HCT116 (cell line): ENCODE measurements around the gene HPN.
"Not testable (repeated sequence)": the region's sequence is repeated elsewhere in the genome, so short reads cannot be mapped to it uniquely, and the experiment has no call there.

Source experiments
- ATF3 ChIP-seq: IDR thresholded peaks from 2 replicates; pipeline ENCODE4 v1.6.1; 2012
- CEBPB ChIP-seq: IDR thresholded peaks from 2 replicates; pipeline ENCODE4 v1.6.1; 2012; ENCODE audit warnings: low read depth
- CTCF ChIP-seq, 3 experiments: fragments of 200-600 bp in 1 of 3; sonication (generic) in 1 of 3; IDR thresholded peaks in 2 of 3; conservative IDR thresholded peaks in 1 of 3; 2 replicates each; pipeline ENCODE4 v1.5.1; 2012 to 2017; ENCODE audit warnings: low read depth in 2 of 3, low read length in 2 of 3, antibody characterized with exemption in 1 of 3, borderline replicate concordance in 1 of 3, control low read depth in 1 of 3, mild to moderate bottlenecking in 1 of 3, mixed read lengths in 1 of 3, mixed run types in 1 of 3, moderate library complexity in 1 of 3; ENCODE audit not compliant: insufficient read depth in 1 of 3
- EZH2 ChIP-seq: fragments of 200-600 bp; sonication (generic); IDR thresholded peaks from 2 replicates; pipeline ENCODE4 v1.6.1; 2017; ENCODE audit warnings: antibody characterized with exemption, mixed run types
- POLR2A ChIP-seq: IDR thresholded peaks from 2 replicates; pipeline ENCODE4 v1.7.0; 2011; ENCODE audit warnings: borderline replicate concordance; ENCODE audit not compliant: insufficient read depth, insufficient read length; ENCODE audit errors: extremely low read depth
- POLR2AphosphoS5 ChIP-seq: IDR thresholded peaks from 2 replicates; pipeline ENCODE4 v1.6.1; 2011; ENCODE audit warnings: mild to moderate bottlenecking, low read depth, low read length, moderate library complexity
- TCF7L2 ChIP-seq: IDR thresholded peaks from 2 replicates; pipeline ENCODE4 v1.7.0; 2011; ENCODE audit warnings: borderline replicate concordance, inconsistent platforms; ENCODE audit not compliant: insufficient read depth, insufficient read length; ENCODE audit errors: extremely low read depth

DNA sequence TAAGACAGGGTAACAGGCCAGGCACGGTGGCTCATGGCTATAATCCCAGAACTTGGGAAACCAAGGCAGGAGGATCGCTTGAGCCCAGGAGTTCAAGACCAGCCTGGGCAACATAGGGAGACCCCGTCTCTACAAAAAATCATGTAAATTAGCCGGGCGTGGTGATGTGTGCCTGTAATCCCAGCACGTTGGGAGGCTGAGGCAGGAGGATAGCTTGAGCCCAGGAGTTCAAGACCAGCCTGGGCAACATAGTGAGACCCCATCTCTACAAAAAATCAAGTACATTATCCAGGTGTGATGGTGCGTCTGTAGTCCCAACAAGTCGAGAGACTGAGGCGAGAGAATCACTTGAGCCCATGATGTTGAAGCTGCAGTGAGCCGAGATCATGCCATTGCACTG lies 62.1 kb downstream of the HPN start:
- TF ChIP-seq TCF7L2; CTCF (IDR thresholded peaks at IDR 0.05 in 2 of 3, conservative IDR thresholded peaks at IDR 0.05 in 1 of 3; ENCODE audit: borderline replicate concordance in 1 of 3, insufficient read depth in 1 of 3, low read depth in 2 of 3, low read length in 2 of 3); EZH2; POLR2A; CEBPB; POLR2AphosphoS5; ATF3: not testable (repeated sequence)
